ENCODE measurements around the gene ANKRD13D. TPM values are rescaled to one million over a fixed set of nuclear protein-coding genes. Genes with fewer than 3 reads are reported as not detected.

ANKRD13D gene
- total and polyA plus RNA-seq, 10 donors: 65.2 to 151 (median 126) TPM

DNA sequence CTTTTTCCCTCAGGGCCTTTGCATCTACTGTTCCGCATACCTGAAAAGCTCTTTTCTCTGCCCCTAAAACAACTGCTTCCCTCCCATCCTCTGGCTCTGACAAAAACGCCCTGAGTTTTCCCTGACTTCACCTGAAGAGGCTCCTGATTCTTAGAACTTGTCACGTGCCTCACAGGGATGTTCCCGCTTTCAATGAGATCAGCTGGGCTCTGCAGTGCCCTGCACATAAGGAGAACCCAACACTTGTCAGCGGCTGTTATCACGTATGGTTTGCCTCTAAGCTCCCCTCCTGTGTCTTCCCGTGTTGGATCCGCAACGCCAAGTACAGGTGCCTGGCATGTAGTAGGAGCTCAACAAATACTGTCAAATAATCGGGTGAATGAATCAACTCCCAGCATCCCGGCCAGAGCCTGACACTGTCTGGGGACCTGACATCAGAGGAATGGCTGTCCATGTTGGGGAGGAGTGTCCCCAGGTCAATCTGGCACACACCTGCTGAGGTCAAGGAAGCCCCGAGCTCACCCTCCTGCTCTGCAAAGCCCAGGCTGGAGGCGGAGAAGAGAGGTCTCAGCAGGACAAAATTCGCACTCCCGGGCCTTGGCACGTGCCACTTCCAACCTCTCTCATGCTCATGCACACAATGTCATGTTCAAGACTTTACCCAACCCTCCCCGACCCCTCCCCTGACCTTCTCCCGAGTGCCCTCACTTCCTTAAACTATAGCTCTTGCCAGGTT lies 27.0 kb upstream of the ANKRD13D start:
- Histone ChIP-seq H3K4me1 (peaks cover 22 to 62% (median 38%) of the 10 kb centered on the region in 6 donors), H3K9me3 (no peaks in the 10 kb centered on the region), H3K4me3 (peak overlapping the region in 1 of 8 donors; percentile 58), H3K27ac (peak overlapping the region in 3 of 8 donors; percentile 69 to 82 (median 81)), H3K27me3 (replicated peaks in 1 of 7) (peaks cover 0 to 13% (median 0%) of the 10 kb centered on the region in 7 donors), H3K36me3 (peaks cover 0 to 13% (median 3%) of the 10 kb centered on the region in 6 donors)
- WGBS, 5 donors: 50 to 55% (median 52%) methylated on average over 17 to 18 of the region's 18 CpGs
- TF ChIP-seq POLR2A (IDR thresholded peaks at IDR 0.05): no peak
- no peak for TF ChIP-seq POLR2AphosphoS5 (IDR thresholded peaks at IDR 0.05)
- no peak for DNase-seq
- intact Hi-C loops (cut with DNase I; ENCODE audit: low total_unique reads): loop anchor here (2.0 kb wide), 1 partner anchor 55 kb away; no protein-coding TSS in a partner anchor

DNA sequence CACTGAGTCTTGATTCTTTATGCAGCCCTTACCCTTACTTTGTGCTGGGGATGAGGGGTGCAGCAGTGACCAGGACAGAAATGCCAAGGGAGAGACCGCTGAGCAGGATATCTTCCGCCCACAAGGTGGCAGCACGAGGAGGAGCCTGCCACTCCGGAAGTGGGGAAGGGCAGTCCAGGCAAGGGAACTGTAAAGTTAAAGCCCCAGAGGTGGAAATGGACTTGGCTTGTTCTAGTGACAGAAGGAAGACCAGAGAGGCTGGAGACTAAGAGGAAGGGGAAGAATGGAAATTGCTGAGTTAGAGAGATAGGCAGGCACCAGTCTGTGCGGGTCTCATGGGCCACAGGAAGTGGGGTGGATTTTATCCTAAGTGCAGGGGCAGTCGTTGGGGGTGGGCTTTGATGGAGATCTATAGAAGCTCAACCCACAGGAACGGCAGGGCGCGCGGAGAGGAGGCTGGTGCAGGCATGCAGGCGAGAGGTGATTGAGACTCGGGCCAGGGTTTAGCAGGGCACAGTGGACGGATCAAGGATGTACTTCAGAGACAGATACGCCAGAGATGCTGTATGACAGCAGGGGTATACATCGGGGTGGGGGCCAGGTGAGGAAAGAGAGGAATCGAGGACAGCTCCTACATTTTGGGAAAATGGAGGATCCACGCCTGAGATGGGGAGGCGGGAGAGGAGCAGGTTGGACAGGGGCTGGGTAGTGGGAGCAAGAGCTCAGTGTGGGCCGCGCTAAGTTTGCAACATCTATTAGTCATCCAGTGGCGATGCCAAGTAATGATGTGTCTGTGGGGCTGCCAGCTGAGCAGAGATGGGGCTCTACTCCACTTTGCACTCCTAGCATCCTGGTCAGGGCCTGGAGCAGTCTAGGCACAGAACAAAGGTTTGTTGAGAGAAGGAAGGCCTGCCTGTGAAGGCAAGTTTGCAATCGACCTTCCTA lies 26.1 kb upstream of the ANKRD13D start:
- H3K4me3 ChIP-seq: peak overlapping the region in 1 of 8 donors; percentile 44
- H3K27ac ChIP-seq: peak overlapping the region in 7 of 8 donors; percentile 15 to 82 (median 69)
- 33 to 40% (median 35%) methylated on average over 22 of the region's 22 CpGs for WGBS, 5 donors
- H3K27me3 ChIP-seq (replicated peaks in 1 of 7): peaks cover 0 to 13% (median 0%) of the 10 kb centered on the region in 7 donors
- H3K4me1 ChIP-seq: peaks cover 27 to 62% (median 45%) of the 10 kb centered on the region in 6 donors
- TF ChIP-seq POLR2A (IDR thresholded peaks at IDR 0.05) (no peak), POLR2AphosphoS5 (IDR thresholded peaks at IDR 0.05) (peak; percentile 12 to 84 (median 78))
- TF ChIP-seq, protein P1, sequence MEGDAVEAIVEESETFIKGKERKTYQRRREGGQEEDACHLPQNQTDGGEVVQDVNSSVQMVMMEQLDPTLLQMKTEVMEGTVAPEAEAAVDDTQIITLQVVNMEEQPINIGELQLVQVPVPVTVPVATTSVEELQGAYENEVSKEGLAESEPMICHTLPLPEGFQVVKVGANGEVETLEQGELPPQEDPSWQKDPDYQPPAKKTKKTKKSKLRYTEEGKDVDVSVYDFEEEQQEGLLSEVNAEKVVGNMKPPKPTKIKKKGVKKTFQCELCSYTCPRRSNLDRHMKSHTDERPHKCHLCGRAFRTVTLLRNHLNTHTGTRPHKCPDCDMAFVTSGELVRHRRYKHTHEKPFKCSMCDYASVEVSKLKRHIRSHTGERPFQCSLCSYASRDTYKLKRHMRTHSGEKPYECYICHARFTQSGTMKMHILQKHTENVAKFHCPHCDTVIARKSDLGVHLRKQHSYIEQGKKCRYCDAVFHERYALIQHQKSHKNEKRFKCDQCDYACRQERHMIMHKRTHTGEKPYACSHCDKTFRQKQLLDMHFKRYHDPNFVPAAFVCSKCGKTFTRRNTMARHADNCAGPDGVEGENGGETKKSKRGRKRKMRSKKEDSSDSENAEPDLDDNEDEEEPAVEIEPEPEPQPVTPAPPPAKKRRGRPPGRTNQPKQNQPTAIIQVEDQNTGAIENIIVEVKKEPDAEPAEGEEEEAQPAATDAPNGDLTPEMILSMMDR (IDR thresholded peaks at IDR 0.05 in 8 of 11, conservative IDR thresholded peaks at IDR 0.05 in 3 of 11): peak; percentile 79 to 95 (median 90)
- DNase-seq: peak; percentile 93
- peaks cover 0 to 12% (median 2%) of the 10 kb centered on the region in 6 donors for H3K36me3 ChIP-seq
- H3K9me3 ChIP-seq: no peaks in the 10 kb centered on the region
- intact Hi-C loops (cut with DNase I; ENCODE audit: low total_unique reads): loop anchor here (2.0 kb wide), 1 partner anchor 54 kb away; no protein-coding TSS in a partner anchor

DNA sequence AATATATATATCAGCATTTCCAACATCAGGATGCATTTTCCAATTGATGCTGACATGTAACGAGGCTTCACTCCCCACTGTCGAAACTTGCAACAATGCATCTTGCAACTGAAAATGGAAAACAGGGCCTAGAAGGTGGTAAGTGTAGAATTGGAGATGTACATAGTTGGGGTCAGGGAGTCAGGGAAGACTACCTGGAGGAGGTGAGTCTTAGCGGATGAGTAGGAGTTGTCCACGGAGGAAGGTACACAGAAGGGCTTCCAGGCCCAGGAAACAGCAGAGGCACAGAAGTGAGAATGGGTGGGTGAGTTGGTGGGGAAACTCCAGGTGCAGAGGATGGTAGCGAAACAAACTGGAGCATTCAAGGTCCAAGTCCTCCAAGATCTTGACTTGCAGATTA lies 24.8 kb upstream of the ANKRD13D start:
- no peaks in the 10 kb centered on the region for H3K9me3 ChIP-seq
- peaks cover 0 to 13% (median 0%) of the 10 kb centered on the region in 7 donors for H3K27me3 ChIP-seq (replicated peaks in 1 of 7)
- TF ChIP-seq POLR2A (IDR thresholded peaks at IDR 0.05) (no peak), POLR2AphosphoS5 (IDR thresholded peaks at IDR 0.05) (no peak)
- TF ChIP-seq, protein P1 (IDR thresholded peaks at IDR 0.05 in 8 of 11, conservative IDR thresholded peaks at IDR 0.05 in 3 of 11): no peak
- peaks cover 0 to 18% (median 8%) of the 10 kb centered on the region in 6 donors for H3K36me3 ChIP-seq
- no peak overlapping the region for H3K27ac ChIP-seq
- peaks cover 39 to 73% (median 57%) of the 10 kb centered on the region in 6 donors for H3K4me1 ChIP-seq
- no peak for DNase-seq
- WGBS, 5 donors: 89 to 94% (median 92%) methylated on average over 5 of the region's 5 CpGs
- intact Hi-C loops (cut with DNase I; ENCODE audit: low total_unique reads): no loop called here
- H3K4me3 ChIP-seq: no peak overlapping the region

DNA sequence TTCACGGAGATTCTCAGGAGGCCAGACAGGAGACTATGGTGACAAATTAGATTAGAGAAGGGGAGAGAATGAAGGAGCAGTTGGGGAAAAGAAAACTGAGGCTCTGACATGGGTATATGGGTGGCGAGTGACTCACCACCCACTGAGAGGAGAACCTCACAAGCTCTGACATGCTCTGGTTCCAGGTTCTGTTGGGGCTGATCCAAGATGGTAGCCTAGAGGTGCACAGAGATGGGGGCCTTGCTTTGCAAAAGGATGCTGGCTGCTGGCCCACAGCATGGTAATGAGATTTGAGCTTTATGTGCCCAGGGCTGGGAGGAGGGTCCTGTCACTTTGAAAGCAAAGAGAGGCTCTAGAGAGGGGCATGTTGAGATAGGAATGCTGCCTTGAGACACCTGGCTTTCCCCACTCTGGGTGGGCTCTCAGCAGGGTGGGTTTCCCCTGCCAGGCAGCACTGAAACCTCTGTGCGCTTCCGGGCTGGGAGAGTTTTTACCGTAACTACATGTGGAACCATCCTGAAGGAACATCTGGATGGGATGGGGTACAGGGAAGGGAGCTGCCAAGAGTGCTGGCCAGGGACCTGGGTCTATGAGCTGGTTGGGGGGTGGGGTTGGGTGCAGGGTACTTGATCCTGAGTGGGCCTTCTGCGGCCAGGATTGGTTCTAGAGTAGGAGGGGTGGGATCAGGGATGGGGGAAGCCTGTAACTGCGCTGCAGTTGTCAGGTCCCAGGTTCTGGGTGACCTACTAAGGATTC lies 24.0 kb upstream of the ANKRD13D start:
- Histone ChIP-seq H3K4me1 (peaks cover 47 to 81% (median 65%) of the 10 kb centered on the region in 6 donors), H3K36me3 (peaks cover 0 to 26% (median 8%) of the 10 kb centered on the region in 6 donors), H3K4me3 (no peak overlapping the region), H3K27ac (peak overlapping the region in 4 of 8 donors; percentile 68 to 97 (median 76)), H3K9me3 (no peaks in the 10 kb centered on the region), H3K27me3 (replicated peaks in 1 of 7) (peaks cover 0 to 13% (median 0%) of the 10 kb centered on the region in 7 donors)
- WGBS, 5 donors: 84 to 97% (median 96%) methylated on average over 7 of the region's 7 CpGs
- no peak for DNase-seq
- TF ChIP-seq POLR2A (IDR thresholded peaks at IDR 0.05): no peak
- TF ChIP-seq, protein P1 (IDR thresholded peaks at IDR 0.05 in 8 of 11, conservative IDR thresholded peaks at IDR 0.05 in 3 of 11): no peak
- intact Hi-C loops (cut with DNase I; ENCODE audit: low total_unique reads): no loop called here
